ENCODE measurements around the gene CHMP5.

CHMP5 gene

DNA sequence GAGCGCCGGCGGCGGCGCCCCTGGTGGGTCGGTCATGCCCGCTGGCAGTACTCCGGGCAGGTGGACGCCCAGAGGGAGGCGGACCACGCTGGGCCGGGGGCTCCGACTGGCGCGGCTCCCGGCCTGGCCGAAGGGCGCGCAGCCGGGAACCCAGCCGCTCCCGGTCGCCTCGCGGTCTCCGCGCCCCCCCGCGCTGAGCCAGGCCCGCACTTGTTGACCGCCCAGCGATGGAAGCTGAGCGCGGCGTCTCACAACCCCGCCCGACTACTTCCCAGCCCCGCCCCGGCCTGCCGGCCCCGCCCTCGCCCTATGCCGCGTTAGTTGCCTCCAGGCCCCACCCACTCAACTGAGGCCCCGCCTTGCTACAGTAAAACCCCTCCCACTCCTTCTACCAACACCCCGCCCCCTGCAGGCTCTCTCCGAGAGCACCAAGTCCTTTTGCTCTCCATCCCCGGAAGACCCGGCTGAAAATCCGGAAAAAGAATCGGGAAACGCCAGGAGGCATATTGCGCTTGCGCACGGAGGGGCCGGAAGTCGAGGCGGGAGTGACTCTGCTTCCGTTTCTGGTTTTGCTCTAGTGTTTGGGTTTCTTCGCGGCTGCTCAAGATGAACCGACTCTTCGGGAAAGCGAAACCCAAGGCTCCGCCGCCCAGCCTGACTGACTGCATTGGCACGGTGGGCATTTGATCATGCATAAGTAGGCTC is at the start of gene CHMP5, which contains the start of gene BAG1:
CHMP5 (plus strand) TSS at position 577 of the 705 bp plus-strand sequence; CDS start at position 607, 30 bp downstream.
BAG1 (minus strand) TSS at position 236 of the 705 bp plus-strand sequence.
- DNase-seq, result peak; percentile 97

DNA sequence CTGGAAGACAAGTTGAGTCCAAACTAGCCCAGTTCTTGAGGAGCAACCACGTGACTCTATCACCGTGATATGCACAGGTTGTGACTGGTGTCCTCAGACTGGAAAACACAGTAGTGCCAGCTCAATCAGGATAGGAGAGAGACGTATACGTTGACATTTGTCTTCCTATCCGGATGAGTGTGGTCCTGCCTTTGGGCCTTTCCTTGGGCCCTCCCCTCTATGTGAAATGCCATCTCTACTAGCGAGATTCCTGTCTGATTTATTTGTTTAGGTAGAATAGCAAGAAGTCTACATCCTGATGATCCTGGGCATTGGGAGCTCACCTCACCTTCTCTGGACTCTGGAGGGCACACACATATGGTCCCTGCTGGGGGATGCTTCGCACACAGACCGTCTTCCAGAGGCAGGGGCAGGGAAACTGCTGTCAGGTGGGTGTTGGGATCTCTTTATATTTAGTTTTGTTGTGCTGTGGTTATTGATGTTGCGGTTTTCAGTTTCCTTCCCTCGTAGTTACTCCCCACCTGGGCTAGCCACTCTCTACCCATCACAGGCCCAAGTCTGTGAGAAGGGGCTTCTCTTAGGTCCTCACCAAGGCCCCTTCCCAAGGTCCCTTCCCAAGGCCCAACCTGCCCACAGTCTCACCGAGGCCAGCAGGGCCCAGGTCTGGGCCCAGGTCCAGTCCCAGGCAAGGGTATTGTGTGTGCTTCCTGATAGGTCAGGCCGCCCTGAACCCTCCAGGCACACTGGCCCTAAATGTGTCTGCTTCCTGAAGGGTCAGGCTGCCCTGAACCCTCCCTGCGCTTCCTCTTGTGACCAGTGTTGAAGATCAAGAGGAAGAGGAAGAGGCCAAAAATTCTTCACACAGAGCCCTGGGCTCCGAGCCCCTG is 43.9 kb upstream of the CHMP5 start:
- no peak for DNase-seq

DNA sequence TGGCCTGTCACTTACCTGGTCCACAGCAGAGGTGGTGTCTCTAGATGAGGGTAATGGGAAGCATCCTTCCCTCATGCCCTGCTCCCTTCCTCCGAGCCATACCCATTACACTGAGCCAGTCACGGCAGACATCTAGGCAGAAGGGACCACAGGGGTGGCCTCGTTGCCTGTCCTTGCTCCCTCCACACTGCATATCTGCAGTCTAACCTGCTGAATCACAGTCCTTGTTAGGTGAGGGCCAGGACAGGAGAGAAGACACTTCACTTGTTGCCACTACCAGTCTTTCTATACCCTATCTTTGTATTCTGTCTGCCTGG is 43.3 kb upstream of the CHMP5 start:
- DNase-seq, result no peak

DNA sequence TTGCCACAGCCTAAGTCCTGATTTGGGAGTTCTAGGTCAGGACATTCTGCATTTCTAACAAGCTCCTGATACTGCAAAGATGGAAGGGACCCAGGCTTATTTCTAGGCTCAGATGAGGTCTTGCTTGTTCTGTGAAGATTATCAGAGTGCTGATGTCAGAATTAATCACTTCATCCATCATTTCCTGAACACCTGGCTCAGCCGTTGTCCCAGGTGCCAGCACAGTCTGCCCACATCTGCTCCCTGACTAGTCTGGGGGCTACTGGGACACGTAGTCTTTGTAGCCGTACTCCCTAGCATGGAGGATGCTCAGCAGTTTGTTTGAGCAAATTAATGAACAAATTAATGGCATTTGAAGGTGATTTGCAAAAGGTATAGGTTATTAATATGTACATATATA is 42.8 kb upstream of the CHMP5 start:
- no peak for DNase-seq

DNA sequence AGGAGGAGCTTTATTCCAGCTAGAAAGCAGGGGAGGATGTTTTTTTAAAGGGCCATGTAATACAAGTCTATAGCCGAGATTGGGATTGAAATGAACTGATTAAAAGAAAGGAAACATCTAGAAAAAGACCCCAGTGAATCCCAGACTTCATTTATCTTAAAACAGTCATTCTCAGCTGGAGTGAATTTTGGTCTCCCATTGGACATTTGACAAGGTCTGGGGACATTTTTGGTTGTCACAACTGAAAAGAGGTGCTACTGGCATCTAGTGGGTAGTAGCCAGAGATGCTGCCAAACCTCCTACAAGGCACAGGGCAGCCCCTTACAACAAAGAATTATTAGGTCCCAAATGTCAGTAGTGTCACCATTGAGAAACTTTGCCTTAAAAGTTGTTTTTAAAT is 41.2 kb upstream of the CHMP5 start:
- DNase-seq, result no peak

DNA sequence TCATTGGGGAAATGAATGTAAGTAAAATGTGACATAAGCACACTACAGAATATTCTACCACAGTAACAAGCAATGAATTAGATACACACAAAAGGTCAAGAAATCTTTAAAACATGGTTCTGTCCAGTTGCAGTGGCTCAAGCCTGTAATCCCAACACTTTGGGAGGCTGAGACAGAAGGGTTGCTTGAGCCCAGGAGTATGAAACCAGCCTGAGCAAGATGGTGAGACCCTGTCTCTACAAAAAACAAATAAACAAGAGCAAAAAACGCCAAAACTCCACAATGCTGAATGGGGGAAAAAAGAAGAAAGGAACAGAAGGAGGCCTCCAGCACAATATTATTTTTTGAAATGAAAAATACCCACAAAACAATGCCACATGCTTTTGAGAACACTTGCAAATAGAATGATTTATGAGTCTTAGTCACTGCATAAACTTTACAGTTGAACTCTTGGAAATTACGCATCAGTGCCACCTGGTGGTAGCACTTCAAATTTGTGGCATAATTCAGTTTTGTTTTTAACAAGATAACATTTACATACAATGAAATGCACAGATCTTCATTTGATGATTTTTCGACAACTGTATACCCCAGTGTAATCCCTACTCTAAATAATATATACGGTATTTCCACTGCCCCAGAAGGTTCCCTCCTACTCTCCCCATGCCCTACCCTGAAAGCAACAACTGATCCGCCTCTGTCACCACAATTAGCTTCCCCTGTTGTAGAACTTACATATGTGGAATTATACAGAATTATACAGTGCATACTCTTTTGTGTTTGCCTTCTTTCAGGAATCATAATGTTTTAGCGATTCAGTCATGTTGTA is 39.3 kb upstream of the CHMP5 start:
- peak; percentile 64 for DNase-seq

DNA sequence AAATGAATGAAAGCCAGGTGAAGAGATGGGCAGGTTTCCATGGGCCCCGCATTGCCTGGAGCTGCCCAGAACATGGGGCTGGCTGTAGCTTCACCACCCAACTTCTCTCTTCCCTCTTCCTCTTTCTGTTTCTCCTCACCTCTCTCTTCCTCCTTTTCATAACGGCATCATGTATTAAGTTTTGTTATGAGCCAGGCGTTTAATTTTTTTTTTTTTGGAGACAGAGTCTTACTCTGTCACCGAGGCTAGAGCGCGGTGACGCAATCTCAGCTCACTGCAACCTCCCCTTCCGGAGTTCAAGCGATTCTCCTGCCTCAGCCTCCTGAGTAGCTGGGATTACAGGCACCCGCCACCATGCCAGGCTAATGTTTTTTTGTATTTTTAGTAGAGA is 37.8 kb upstream of the CHMP5 start:
- no peak for DNase-seq

DNA sequence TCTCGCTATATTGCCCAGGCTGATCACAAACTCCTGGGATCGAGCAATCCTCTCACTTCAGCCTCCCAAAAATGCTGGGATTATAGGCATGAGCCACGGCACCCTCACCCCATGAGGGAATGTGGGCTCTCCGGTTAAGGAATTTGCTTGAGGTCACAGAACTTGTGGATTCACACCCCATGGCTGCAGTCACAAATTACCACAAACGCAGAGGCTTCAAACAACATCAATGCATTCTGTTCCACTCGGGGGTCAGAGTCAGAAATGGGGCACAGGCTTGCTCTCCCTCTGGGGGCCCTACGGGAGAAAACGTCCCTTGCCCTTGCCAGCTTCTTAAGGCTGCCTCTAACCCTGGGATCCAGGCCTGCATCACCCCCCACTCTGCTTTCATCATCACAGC is 37.1 kb upstream of the CHMP5 start:
- DNase-seq, result no peak

DNA sequence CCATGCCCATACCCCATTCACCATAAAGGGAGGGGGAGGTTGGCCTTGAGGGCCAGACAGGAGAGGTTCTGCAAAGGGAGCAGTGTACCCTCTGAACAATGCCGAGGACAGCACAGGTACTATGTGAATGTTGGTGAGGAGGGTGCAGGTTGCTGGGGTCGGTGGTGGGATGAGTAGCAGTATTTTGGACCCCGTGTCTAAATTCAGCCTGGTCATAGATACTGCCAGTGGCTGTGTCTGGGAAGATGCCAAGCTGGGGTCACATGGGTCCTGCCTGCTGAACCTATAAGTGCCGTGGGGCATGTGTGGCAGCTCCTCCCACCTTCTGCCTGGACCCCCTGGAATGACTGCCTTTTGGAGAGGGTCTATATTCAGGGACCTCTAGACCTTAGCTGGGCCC is 36.2 kb upstream of the CHMP5 start:
- DNase-seq, result no peak

DNA sequence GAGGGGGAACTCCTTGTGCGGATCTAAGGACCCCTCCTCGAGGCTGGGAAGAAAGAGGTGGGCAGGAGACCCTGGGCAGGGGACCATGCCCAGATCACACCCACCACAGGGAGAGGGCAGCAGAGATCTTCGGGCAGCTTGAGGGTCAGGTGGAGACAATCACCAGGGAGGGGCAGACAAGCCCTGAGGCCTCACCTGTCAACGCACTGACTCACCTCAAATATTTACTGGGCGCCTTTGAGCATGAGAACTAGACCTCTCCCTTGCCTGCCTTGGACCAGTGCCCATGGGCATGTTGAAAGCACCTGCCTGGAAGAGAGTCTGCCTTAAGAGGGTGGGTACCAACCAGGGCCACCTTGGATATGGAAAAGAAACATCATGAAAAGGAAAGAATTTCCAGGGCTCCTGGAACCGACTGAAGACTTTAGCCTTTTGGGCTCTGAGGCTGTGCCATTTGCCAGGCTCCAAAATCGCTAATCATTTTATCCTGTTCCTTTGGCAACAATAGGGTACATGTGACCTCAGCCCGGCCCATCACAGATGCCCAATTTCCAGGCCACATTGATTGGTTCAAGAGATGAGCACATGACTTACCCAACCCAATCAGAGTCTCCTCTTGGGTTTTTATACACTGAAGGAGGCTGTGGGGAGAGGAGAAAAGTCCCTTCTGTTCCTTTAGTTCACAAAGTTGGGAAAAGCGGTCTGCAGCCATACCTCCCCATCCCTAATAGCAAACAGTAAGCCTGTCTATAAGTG is 35.3 kb upstream of the CHMP5 start:
- DNase-seq, result no peak

DNA sequence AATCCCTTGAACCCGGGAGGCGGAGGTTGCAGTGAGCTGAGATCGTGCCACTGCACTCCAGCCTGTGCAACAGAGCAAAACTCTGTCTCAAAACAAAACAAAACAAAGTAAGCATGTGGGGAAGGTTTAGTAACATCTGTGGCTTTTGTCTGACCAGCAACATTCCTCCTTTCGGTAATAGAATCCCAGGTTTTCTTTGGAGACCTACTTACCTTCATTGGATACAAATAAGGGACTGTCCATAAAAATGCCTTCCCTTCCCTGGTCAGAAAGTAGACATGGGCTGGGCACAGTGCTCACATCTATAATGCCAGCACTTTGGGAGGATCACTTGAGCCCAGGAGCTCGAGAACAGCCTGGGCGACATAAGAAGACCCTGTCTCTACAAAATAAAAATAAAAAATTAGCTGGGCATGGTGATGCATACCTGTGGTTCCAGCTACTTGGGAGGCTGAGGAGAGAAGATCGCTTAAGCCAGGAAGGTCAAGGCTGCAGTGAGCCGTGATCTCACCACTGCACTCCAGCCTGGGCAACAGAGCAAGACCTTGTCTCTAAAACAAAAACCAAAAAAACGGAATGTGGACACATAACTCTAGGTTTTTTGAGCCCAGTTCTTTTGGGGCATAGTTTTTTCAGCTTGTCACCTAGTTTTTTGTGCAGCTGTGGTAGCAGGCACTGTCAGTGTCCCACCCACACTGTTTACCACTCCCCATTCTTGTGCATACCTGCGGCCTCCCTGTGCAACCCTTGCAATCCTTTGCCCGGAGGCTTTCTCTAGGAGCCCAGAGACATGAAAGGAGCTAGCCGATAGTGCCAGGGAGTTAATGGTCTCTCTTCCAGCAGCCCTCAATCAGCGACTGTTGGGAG is 33.9 kb upstream of the CHMP5 start:
- DNase-seq, result no peak

DNA sequence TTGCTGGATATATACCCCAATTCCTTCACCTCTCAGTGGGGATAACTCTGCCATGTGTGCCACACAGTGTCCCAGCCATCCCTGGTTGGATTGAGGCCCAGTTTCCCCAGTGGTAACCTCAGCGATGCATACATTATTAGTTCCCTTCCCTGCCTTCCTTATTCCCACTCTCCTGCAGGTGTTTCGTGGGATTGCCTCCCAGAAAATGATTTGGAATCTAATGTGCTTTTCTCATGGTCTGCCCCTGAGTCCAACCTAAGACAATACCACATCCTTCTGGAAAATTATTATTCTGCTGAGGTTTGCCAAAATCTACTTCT is 33.3 kb upstream of the CHMP5 start:
- no peak for DNase-seq

DNA sequence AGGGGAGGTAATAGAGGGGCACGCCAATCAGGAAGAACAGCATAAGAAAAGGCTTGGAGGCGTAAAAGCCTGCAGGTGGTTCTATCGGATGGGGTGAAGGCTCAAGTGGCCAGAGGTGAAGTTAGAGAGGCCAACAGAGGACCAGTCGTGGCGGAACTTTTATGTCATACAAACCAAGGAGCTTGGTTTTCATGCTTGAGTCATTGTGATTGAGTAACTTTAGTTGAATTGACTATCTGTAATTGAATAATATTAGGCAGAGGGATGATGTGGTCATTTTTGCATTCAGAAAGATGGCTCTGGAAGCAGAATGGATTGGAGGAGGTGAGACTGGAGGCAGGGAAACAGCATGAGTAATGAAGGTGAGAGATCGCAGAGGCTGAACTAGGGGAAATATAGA is 32.0 kb upstream of the CHMP5 start:
- DNase-seq, result no peak

DNA sequence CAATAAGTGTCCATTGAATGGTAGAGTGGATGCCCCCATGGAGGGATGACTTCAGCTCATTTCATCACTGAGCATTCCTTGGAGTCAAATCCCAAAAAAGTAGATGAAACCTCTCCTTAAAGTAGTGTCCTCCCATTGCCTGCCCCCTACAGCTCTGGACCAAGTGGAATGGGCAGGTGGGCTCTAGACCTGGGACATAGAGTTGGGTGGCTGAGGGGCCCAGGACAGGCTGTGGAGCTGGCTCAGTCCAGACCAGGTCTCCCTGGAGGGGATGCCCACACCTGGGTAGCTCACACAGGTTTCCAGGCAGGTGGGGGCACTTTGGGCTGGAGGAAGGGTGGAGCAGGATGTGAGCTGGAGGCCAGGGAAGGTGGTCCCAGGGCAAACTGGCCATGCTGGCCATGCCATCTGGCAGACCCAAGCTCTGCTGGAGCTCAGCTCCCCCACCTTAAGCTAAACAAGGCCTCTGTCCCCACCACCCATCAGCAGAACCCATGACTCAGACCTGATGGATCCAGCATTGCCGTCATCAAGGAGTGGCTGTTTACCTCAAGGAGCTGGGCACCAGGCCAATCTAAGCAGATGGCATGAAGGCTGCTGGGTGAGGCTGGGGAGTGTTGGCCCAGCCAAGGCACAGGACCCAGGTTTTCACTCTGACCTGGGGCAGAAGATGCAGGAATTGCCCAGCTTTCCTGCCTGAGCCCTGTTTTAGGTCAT is 31.1 kb upstream of the CHMP5 start:
- DNase-seq, result no peak

DNA sequence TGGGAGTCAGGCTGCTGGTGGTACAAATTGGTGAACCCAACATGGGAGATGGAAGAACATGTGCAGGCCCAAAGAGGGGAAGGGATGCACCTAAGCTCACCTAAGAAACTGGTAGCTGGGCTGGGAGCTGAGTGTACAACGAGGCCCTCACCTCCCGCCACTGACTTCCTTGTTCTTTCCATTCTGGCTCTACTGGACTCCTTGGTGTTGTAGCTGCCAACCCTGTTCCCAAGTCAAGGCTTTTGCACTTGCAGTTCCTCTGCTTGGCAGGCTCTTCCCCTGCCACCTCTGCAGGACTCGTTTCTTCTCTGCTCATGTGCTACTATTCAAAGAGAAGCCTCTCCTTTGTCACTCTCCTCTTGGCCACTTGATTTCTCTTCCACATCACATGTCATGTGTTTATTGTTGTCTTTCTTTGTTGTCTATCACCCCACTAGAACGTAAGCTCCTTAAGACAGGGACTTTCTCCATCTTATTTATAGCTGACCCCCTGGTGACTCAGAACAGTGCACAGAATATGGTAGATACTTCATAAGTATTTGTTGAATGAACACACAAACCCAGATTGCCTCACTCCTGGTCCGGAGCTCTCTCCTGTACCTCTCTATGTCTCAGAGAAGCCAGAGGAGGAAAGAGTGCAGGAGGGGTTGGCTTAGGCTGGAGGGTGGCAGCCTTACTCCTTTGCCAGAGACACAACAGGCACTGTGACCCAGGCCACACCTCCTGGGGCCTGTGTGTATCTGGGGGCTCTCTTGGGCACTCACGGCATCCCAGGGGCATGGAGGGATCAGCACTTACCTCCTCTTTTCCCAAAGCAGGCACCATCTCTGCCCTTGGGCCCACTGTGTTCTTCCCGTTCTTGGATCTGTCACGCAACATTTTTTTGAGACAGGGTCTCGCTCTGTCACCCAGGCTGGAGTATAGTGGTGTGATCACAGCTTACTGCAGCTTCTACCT is 30.1 kb upstream of the CHMP5 start:
- DNase-seq, result no peak

DNA sequence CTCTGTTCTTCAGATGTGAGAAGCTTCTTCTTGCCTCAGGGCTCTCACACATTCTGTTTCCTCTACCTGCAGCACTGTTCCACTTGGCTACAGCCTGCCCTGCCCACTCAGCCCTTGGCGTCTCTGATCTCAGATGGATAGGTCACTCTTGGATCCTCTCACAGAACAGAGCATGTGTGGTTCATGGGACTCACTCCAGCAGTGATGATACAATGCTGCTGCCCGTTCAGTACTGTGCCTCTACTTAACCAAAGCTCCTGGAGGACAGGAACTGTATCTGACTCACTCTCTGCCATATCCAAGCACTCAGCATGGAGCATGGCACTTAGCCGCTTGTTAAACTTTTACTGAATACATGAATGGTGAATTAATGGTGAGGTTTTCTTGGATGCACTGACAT is 28.3 kb upstream of the CHMP5 start:
- no peak for DNase-seq

DNA sequence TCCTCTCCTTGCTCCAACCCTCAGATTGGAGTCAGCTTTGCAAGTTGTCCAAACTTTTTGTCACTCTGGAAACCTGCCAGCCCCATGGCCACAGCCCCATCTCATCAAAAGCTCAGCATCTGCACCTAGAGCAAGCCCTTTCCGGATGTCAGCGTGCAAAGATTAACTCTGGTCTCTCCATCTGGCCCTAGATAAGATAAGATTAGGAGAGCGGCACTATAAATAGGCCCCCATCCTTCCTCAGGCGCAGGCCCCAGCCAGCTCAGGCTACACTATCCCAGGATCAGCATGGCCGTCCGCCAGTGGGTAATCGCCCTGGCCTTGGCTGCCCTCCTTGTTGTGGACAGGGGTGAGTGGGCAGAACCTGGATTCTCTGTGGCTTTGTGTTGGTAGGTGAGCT is 24.9 kb upstream of the CHMP5 start, which contains the start of gene SPINK4:
SPINK4 (plus strand) TSS at position 247 of the 400 bp plus-strand sequence; CDS start at position 289, 42 bp downstream.
- DNase-seq, result no peak

DNA sequence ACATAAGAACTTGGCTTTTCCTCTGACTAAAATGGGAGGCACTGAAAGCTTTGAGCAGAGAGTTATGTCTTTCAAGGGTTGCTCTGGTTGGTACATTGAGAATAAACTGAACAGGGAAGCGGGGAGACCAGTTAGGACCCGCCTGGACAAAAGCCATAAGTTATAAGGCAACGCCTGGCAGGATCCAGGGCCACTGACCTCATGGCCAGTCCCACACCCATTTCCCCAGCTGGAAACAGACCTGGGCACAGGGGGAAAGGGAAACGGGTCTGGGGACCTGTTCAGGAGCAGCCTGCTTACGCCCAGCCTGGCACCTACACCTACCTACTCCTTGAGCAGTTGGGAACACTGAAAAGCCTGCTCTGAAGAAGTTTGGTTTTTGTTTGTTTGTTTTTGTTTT is 23.6 kb upstream of the CHMP5 start:
- no peak for DNase-seq

DNA sequence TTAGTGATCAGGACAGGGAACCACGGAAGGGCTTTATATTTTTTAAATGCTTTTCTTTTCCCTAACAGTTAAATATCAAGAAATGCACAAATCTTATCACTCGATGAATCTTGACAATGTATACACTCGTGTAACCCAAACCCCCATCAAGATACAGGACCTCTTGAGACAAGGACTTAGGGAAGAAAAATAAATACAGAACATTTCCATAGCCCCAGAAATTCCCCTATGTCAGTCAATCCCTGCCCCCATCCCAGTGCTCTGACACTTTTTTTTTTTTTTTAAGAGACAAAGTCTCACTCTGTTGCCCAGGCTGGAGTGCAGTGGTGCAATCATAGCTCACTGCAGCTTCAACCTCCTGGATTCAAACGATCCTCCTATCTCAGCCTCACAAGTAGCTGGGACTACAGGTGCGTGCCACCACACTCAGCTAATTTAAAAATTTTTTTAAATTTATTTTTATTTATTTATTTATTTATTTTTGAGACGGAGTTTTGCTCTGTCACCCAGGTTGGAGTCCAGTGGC is 22.2 kb upstream of the CHMP5 start:
- no peak for DNase-seq
